C4-2B (cell line): Measurements from ENCODE around the gene CEMIP.
A peak's percentile ranks its signal among the peaks of the same experiment; 100 is the strongest.

Source experiments
- H3K27ac ChIP-seq: fragments of 450-650 bp; 2 replicates; pipeline ENCODE4 v1.5.1; 2017
- CTCF ChIP-seq: fragments of 450-650 bp; conservative IDR thresholded peaks from 2 replicates; pipeline ENCODE4 v1.5.1; 2017; ENCODE audit warnings: mild to moderate bottlenecking
- ZFX ChIP-seq: fragments of 450-650 bp; IDR thresholded peaks from 2 replicates; pipeline ENCODE4 v1.6.1; 2017

The CEMIP gene

GRCh38 chr15:80979538-80980200, 200.5 kb downstream of the CEMIP start:
- TF ChIP-seq ZFX: no peak
- TF ChIP-seq CTCF: no peak
- no peak overlapping the region for H3K27ac ChIP-seq

- TF ChIP-seq ZFX: no peak
- TF ChIP-seq CTCF: no peak; the same call in 1 of the 2 replicates
- H3K27ac ChIP-seq: no peak overlapping the region
These were observed 203.0 kb downstream of the CEMIP start for GRCh38 chr15:80982205-80982604.

GRCh38 chr15:80982839-80983238, 203.7 kb downstream of the CEMIP start:
- no peak overlapping the region for H3K27ac ChIP-seq

GRCh38 chr15:80984856-80985255, 205.7 kb downstream of the CEMIP start:
- no peak overlapping the region for H3K27ac ChIP-seq
- no peak for TF ChIP-seq CTCF
- no peak for TF ChIP-seq ZFX

More at GRCh38 chr15:80982839-80983238, 203.7 kb downstream of the CEMIP start:
- TF ChIP-seq CTCF (no peak), ZFX (no peak)

- H3K27ac ChIP-seq: no peak overlapping the region
- TF ChIP-seq ZFX: no peak
- no peak for TF ChIP-seq CTCF
These were observed 206.8 kb downstream of the CEMIP start for GRCh38 chr15:80985981-80986380.

GRCh38 chr15:80986487-80986886, 207.3 kb downstream of the CEMIP start:
- TF ChIP-seq ZFX (no peak), CTCF (no peak)
- H3K27ac ChIP-seq: no peak overlapping the region

- TF ChIP-seq ZFX (no peak), CTCF (no peak)
- peak overlapping the region; percentile 81; the same call in 1 of the 2 replicates for H3K27ac ChIP-seq
These were observed 209.1 kb downstream of the CEMIP start for GRCh38 chr15:80988148-80988796.
